COLO829 (cell line): ENCODE measurements around the gene LBX1.
A peak's percentile ranks its signal among the peaks of the same experiment; 100 is the strongest.

Experiments used
- DNase-seq: peaks from one replicate; pipeline ENCODE4 v3.0.0; 2012; ENCODE audit warnings: low spot score

LBX1 gene

DNA sequence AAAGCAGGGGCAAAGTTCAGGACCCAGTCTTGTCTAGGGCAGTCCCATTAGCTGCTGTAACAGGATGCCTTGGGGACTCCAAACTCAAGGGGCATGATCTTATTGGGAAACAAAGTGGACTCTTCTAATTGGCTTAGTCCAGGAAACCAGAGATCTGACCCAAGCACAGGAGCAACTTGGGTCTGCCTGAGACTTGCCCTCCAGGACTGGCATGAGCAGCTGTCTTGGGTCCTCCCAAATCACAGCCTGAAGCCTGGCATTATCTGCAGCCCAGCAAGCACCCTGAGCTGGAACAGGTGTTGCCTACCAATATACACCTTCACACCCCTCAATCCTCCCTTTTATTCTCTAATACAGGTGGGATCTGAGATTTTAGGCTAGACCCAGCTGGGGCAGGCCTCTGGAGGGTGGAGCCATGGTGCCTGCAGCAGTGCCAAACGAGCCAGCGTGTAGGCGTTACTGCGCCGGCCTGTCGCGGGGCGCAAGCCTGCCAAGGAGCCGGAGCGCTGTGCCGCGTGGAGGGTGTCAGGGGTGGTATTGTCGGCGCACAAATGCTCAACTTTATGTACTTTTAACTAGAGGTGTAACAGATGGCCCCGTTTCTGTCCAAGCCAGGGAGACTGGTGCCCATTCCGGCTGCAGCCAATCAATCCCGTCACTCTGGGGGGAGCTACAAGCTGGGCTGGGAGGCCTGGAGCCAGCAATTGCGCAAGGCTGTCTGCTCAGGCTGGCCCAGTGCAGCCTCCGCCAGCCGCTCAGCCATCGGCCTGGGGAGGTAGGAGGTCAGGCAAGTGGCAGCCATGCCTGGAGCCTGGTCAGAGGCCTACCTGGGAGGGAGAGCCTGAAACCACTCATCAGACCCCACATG is 12.8 kb upstream of the LBX1 start:
- DNase-seq, result no peak

DNA sequence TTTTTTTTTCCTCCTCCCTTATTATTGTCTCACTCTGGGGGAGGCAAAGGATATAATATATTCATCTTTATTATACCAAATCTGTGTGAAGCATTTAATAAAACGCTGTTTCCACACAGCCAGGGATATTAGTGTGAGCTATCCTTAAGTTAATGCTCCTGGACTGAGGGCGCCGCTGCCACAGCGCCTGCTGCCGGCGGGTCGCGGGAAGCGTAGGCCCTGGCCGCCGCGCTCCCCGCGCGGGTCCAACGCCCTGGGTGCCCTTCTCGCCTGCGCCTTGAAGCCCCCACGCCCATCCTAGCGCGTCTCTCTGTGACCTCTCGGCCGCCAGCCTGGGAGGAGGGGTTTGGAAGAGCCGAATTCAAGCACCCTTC is 9.5 kb upstream of the LBX1 start:
- no peak for DNase-seq

DNA sequence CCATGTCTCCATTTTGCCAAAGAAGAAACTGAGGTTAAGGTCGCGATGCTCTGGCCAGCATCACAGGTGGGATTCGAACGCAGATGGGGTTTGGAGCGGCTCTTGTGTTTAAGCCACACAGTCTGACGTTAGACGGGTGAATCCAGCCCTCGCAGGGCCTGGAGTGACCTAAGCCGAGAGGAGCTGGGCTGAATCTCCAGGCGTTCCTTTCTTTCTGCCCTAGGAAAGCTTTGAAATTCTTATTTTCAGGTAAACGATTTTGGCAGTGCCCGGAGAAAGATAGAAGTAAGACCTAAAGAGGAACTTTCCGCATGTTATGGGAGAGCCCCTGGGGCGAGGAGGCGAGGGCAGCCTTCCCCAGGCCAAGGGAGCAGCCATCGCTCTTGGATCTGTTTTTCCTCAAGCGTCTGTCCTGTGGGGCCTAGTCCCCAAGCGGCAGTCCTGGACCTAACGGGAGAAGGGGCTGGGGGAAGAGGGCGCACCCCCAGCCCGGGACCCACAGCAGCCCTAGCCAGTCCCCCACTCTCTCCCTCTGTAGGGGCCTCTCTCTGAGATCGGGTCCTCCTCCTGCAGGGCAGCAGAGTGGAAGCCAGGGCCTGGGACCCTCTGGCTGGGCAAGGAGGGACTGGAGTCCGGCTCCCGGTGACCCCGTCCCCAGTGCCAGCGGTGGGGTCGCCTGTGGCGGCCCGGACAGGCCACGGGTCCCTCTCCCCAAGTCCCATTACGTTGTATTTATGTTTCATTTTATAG is 8.9 kb upstream of the LBX1 start:
- DNase-seq, result no peak

DNA sequence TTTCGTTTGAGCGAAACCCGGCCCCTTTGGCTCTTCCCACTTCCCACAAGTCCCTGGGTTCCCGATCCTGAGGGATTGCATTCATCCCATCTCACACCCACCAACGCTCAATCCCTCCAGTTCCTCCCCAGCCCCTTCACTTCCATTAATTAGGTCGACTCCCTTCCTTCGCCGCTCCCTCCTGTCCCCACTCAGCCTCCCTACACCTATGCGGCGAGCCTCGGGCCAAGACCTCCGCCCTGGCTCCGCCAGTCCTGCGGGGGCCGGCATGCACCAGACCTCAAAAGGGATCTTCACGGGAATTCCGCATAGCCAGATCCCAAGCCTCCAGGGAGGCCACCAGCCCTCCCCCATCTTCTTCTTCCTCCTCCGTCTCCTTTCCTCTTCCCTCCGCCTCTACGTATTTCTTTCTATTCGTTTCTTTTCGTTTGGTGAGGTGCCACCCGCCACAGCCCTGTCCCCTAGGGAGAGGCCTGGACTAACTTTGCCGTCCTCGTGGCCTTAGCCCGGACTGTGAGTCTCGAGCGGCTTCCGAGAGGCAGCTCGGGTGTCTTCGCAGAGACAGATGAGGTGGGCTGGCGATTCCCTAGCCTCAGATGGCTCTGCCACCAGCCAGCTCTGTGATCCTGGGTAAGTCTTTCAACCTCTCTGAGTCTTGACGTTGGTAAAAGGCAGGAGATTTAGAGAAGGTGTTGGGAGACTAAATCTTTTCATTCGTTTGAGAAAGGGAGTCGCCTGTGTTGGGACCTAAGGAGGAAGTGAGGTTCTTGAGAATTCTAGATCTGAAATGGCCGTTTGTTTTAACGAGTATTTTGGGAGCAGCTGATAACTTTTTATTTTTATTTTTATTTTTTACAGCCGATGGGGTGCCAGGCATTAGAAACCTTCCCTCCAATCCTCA is 8.1 kb upstream of the LBX1 start:
- DNase-seq, result no peak

DNA sequence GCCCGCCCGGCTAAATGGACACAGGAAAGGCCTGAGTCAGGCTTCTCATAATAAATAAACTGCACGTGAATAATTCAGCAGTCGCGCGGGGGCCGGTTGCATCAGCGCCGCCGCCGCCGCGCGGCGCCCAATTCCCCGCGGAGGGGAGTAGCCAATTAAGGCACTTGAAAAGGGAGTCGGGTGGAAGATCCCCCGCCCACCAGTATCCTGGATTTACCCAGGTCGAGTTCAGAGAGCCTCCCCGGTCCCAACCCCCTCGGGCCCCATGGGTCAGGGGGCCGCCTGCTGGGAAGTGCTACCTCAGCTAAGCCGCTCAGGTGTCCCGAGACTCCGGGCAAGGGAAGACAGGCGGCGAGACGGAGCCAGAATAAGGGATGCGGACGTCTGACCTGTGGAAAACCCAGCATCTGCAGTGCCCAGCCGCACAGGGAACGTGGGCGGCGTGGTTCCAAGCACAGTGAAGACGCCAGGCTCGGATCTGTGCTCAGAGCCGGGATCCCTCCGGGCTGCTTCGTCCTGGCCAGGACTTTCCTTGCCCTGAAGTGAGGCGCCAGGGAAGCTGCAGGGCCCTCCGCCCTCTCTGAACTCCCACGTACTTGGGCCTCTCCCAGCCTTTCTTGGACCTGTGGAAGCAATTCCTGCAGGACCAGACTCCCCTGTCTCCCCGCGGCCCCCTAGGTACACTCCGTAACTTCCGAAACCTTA is 7.3 kb upstream of the LBX1 start:
- DNase-seq, result no peak

DNA sequence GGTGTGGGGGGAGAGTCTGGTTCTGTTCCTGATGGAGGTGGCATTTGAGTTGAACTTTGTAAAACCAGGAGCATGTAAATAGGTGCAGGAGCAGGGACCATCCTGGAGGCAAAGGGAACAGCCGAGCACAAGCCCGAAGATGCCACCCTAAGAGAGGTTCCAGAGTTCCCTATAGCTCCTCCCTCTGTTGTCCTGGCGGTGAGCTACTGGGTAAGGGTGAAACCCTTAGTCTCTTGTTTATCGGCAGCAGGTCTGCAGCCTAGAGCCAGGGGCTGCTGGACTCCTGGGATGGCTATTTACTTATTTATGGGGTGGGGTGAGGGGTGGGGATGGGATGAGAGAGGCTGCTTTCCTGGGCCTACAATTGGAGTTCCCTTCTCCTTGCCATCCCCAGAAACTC is 6.5 kb upstream of the LBX1 start:
- DNase-seq, result no peak

DNA sequence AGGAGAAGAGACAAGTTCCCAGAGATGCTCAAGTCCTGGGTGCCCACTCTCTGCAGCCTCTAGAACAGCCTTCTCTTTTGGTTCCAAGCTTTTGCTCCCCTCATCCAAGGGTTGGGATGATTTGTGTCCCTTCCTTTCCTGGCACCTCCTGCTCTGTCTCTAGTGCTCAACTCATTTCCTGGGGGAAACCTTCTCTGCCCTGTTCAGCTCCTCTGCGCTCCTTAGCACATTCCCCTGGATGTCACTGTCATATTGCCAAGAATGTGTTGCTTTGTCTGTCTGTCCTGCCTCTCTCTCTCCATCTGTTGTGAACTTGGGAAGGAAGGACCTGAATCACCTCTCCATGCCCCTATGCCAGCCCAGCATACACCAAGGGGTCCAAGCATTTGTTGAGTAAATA is 5.1 kb upstream of the LBX1 start:
- DNase-seq, result no peak

DNA sequence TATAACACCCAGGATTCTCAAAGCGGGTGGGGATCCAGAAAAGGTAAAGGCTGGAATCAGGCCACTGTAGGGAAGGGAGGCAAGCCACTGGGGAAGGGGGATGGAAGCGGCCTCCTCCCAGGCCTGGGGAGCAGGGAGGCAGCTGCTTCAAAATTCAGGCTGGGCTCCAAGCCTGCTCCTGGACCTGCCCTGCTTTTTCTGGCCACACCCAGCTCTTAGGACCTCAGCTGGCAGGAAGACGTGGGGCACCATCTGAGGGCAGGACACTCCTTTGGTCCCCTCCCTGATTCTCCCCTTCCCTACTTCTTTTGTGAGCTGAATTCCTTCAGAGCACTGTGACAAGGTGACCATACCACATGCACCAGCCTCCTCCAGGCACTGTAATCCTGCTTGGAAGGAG is 4.6 kb upstream of the LBX1 start:
- no peak for DNase-seq

DNA sequence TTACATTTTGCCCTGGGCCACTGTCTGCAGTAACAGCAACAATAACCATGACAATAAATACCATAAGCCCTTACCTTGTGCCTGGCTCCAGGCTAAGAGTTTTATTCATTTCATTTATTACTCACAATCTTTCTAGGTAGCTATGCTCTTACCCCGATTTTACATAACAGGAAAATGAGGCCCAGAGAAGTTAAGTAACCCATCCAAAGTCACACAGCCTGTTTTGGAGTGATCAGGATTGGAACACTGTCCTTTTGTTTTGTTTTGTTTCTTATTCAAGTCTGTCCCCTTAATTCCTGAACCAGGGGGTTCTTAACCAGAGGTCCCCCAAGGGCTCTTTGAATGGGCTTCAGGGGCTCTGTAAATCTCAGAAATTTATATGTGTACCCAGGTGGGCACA is 4.2 kb upstream of the LBX1 start:
- no peak for DNase-seq

DNA sequence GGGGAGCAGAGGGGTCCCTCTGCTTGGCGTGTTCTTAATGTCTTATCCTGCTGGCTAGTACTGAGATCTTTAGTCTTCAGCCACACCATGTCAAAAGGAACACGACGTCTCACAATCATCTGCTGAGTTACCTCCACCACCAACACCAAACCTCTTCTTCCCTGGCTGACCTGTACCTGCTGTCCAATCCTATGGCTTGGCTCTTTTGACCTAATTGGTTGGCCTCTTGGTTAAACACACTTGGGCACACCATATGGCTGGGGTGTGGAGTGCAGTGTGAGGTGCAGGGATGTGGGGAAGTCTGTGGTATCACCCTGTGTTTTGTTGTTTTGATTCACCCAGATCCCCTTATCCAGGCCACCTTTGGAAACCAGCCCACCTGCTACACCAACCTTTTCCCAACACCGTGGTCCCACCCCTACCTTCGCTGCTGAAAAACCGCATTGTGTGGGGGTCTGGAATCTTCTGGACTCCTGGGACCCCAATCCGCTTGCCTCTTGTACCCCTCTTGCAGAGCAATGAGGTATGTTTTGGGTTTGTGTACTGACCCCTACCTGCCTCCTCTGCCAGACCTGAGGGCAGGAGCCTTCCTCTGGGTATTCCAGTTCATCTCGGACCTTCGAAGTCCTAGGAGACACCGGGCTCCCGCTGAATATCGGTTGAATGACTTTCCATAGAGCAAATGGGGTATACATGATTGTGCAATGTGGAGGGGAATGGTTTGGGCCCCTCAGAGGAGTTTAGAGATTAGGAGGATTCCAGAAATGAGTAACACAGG is 2.8 kb upstream of the LBX1 start:
- no peak for DNase-seq

DNA sequence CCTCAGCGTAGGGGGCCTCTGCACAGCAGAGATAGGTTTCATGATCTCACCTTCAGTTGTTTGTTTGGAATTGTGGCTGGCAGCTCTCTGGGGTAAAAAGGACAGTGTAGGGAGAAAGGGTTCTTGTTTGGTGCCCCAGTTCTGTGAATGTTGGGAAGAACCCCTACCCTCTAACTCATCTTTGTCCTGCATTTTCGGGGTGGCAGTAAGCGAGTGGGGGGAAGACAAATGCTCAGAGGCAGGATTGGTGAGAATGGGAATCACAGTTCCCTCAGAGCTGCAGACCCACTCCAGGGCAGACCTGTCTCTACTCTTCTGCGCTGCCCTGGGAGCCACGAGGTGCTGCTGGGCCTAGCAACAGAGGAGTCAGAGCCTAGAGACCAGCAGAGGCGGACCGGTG is 1.8 kb upstream of the LBX1 start:
- DNase-seq, result no peak

DNA sequence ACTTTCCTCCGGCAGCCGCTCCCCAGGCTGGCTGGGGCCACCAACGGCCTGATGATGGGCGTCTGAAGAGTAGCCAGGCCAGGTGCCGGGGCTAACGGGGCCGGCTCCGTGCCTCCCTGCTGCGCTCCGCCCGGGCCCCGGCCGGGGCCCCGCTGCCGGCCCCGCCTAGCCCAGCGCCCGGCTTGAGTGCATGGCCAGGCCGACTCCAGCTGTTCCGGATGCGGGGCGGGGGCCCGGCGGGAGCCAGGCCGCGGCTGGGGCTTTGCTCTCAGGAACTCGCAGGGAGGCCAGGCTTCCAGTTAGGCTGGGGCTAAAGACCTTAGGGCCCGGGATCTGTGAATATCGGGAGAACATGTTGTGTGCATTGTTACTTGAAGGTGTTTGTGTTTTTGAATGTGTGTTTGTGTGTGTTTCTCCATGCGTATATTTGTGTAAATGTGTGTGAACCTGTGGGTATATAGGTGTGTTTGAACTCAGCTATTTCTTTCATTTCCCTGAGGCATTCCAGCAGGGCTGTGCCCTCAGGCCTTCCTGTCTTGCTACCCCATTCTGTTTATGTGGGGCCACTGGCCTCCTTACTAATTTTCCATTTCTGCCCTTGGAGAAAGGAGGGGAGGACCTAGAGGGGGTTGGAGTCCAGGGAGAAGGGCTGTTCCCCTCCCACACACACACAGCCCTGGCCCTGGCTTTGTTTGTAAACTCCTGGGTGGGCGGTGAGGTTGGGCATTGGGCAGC is 1.1 kb upstream of the LBX1 start:
- peak; percentile 10 for DNase-seq

DNA sequence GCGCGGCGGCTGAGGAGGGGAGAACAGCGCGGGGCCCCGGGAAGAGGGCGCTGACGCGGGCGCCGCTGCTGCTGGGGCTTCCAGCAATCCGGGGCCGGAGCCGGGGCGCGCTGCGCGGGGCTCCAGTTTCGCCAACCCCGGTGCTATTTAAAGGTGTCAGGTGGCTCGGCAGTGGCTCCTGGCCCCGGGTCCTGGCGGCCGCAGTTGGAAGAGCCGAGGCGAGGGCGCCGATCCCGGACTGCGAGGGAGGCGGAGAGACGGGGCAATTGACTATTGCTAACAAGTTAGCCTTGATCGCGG is 347 bp downstream of the LBX1 start:
- DNase-seq, result no peak

DNA sequence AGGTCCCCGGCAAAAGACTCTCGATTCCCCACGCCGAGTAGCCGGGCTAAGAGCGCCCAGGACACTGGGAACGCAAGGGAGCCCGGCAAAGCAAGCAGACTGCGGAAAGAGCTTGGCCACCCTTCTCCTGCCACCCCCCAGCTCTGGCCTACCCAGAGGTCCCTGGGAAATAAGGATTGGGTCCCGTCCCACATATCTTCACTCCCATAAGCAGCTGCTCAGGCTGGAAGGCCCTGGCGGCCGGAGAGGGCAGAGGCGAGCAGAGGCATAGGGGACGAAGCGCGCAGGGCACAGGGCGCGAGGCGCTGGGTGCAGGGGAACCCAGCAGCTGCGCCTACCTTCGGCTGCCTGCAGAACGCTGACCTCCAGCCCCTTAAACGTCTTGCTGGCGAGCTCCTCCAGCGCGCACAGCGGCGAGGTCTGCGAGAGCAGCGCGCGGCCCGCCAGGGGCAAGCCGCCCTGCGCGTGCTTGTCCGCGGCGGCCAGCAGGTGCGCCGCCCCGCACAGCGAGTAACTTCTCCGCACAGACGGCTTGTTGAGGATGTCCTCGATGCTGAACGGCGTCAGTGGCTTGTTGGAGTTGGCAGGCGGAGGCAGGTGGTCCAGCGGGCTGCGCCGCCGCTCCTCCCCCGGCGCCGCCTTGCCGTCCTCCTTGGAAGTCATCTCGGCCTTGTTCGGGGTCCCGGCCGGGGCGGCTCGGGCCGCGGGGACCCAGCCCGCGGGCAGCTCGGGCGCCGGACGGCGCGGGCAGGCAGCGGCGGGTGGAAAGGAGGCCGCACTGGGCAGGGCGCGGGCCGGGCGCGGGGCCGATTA is 904 bp downstream of the LBX1 start:
- DNase-seq, result no peak

DNA sequence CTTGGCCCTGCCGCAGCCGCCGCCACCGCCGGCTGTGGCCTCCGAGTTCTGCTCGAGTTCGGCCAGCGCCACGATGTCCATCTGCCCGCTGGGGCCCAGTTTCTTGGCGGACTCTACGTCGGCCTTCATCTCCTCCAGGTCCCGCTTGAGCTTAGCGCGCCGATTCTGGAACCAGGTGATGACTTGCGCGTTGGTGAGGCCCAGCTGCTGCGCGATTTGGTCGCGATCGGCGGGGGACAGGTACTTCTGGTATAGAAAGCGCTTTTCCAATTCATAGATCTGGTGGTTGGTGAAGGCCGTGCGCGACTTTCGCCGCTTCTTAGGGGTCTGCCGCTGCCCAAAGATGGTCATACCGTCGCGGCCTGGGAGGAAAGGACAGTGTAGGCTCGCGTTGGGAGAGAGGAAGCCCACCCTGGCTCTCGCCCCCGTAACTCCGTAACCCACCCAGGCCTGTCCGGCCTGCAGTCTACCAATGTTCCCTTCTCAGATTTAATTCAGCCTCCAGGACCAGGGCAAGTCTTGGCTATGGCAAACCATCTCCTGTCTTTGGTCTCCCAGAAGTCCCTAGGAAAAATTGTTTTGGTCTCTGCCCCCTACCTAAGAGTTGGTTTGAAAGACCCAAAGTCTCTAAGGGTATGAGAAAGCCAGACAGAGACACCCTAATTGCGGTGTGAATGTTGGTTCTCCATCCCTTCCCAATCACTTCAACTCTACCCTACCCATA is 1.7 kb downstream of the LBX1 start:
- DNase-seq, result no peak

DNA sequence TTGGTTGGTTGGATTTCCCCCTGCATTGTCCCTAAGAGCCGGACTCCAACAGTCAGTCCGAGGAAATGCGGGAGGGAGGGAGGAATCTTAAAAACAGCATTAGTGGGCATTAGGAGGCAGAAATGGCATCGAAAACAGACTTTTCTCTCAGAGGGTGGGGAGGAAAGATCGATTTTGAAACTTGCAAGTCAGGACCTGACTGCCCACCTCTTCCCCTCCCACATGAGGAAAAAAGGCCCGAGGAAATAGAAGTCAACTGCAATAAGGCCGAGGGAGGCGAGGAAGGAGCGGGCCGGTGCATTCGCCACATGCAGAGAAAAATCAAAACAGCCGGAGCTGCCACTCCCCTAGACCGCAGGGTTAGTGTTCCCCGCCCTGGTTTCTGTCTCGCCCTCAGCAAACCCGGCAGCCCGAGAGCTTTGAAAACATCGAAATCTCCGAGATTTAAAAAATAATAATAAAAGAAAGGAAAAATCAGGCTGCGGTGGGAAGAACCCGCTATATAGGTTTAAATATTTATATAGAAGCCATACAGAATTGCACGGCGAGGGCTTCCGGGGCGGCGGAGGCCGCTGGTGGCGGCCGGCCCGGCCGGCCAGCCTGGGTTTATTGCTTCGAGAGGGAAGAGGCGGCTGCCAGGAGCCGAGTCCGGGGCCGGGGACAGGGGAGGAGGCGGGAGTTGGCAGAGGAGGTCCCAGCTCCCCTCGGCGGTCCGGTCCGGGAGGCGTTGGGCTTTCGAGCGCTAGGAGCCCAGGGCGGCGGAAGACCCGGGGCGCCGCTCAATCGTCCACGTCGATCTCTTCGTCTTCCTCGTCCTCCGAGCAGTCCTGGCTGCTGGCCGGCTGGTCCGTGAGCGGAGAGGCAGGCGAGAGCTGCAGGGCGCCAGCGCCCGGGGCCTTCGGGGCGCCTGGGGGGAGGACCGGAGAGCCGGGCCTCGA is 2.5 kb downstream of the LBX1 start:
- DNase-seq, result no peak

DNA sequence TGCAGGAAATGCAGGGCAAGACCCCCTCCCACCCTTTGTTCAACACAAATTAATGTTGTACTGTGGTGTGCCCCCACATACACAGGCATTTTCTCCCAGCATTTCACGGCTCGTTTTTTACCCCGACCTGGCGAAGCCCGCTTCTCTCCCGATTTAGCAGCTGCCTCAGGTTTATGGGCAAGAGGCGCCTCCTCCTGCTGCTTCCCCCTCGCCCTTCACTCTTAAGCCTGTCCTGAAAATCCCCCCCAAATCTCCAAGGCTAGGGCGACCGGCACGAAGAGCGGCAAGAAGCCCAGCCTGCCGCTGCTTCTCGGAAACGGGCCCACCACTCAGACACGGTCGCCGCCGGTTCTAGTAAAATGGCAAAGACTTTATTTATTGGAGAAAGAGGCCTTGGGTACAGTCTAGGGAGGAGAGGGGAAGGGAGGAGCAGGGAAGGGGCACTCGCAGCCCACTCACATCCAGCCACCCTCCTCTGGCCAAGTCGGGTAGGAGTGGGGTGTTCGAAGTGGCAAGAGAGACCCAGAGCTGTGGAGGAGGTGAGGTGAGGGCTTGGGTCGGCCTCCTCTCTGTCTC is 3.3 kb downstream of the LBX1 start:
- DNase-seq, result no peak
